HPDE6-E6E7 (cell line): Measurements from ENCODE around the gene RNF5.
A peak's percentile ranks its signal among the peaks of the same experiment; 100 is the strongest.
"Not testable (repeated sequence)": the region's sequence is repeated elsewhere in the genome, so short reads cannot be mapped to it uniquely, and the experiment has no call there.

ENCODE experiments used
- DNase-seq: peaks from one replicate; pipeline ENCODE4 v3.0.0; 2011; ENCODE audit warnings: missing footprints; ENCODE audit errors: extremely low spot score

The RNF5 gene

GRCh38 chr6:32189069-32189741 is 11.0 kb downstream of the RNF5 start:
- DNase-seq = no peak

- DNase-seq = no peak
Observed at GRCh38 chr6:32189742-32190053, 11.5 kb downstream of the RNF5 start.

DNA sequence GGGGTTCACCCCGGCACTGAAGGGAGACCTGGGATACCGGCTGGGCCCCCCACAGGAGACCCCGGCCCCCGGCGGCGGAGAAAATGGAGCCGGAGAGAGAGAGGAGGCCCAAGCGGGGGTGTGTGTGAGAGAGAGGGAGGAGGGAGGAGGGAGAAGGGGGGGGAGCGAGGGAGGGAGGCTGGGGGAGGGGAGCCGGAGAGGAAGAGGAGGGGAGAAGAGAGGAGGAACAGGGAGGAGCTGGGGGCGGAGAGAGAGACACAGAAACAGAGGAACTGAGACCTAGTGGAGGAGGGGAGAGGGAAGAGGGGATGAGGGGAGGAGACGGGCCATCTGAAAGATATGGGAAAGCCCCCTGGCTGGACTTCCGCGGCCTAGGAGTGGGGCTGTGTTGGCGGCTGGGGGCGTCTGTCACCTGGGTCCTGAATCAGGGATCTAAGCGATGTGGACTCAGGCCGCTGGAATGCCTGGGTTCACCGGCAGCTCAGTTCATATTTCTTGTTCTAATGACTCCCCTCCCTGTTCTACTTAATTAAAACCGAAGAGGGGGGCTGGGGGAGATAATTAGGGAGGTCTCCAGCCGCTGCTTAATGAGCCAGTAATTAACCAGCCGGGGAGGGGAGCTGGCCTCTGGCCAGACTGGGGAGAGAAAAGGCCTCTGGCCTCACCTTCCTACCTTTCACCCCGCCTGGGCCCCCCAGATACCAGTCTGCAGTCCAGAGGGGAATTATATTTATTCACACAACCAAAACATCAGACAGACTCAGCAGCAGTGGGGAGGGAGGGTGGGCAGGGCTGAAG is 12.0 kb downstream of the RNF5 start, which contains the start of gene PBX2:
Gene PBX2, minus strand, starts transcription at position 149 of the 798 bp plus-strand sequence. CDS start 287 bp downstream, outside the sequence.
- DNase-seq = peak; percentile 58

DNA sequence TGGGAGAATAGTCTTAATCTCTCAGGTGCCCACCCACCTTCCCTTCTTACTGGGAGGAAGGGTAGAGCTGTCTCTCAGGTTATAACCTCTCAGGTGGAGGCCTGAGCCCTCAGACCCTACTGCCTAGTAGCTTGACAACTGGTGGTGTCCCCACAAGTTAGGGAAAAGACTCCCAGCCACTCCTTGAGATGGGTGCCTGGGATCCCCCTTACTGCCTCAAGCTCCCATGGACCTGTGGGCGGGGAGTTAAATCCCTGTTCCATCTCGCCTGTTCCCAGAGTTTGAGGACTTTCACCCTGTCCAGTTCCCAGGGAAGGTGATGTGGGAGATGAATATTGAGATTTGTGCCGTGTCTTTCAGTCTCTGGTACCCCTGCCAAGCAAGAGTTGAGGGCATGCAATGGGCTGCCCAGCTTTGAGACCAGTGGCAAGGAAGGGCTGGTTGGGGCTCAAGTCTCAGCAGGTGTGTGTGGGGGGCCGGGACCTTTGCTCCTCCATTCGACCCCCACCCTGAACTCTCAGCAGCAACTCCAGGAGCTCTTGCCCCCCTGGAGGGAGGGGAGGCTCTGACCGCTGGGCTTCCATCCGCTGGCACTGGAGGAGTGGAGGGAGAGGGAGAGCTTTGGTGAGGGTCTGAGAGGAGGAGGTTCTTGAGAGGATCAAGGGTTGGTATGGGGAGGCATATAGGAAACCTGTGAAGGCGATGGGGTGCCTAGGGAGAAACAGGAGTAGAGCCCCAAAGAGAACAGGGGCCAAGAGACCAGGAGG is 12.9 kb downstream of the RNF5 start:
- DNase-seq = no peak

DNA sequence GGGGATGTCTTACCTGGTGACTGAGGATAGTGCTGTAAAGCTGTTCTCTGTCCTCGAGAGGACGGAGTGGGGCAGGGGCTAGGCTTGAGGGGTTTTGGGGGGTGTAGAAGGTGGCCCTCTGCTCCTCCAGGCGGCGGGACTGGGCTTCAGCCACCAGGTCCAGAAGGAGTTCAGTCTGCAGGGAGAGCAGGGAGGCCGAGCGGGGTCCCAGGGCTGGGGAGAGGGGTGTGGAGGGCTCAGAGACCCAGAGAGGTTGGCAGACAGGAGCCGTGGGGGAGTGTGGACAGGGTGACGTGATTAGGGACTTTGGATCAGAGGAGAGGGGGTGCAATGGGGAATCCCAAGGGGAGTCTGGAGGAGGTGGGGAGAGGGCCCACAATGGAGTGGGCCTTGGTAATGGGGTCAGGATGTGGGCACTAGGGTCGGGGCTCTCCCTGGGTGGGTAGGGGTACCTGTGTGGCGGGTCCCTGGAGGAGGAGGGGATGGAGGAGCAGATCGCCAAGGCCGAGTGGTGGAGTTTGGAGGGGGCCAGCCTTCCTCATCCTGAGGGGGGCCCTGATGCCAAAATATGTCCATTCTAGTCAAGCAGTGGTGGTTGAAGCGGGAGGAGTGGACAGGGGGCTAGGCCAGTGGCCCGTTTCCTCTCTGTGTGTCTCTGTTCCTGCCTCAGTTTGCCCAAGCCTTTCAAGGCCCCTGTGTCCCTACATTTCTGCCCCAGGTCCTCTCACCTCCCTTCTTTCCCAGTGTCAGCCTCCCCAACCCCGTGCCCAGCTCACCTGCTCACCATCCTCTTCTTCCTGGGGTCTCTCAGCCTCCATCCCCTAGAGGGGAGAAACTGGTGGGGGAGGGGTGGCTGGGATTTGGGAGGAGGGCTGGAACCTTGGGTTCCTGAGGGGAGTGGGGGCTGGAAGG is 13.7 kb downstream of the RNF5 start:
- DNase-seq = no peak

DNA sequence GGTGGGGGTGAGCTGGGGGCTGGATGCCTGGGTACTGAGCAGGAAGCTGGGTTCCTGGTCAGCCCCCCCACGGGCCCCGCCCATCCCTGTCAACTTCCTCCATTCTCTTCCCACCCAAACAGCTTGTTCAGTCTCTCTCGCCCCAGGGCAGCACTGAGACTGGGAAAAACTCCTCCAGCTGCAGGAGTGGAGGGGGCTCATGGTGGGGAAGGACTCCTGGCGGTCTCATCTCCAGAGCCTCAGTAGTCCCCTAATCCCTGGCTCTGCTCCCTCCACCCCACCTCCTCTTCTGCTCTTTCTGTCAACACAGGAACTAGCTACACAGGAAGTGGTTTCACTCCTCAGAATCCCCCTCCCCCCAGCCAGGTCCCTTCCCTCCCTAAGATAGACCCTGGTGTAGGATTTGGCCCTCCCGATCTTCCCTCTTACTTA is 14.4 kb downstream of the RNF5 start, which contains the start of gene GPSM3:
Gene GPSM3, minus strand, starts transcription at position 36 of the 432 bp plus-strand sequence. CDS start 130 bp downstream, outside the sequence.
- DNase-seq = no peak

GRCh38 chr6:32193096-32193495 is 14.9 kb downstream of the RNF5 start:
- not testable (repeated sequence) for DNase-seq

DNA sequence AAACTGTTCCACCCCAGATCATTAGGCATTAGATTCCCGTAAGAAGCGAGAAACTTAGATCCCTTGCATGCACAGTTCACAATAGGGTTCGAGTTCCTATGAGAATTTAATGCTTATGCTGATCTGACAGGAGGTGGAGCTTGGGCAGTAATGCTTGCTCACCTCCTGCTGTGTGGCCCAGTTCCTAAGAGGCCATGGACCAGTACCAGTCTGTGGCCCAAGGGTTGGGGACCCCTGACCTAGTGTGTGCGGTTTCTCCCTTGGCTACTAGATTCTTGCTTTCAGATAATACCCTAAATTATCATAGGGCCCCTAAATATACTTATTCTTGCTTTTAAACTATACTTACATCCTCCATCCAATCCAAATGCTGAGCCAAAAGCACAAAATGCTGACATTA is 16.2 kb downstream of the RNF5 start:
- DNase-seq = no peak

GRCh38 chr6:32194825-32195651 is 16.8 kb downstream of the RNF5 start:
- DNase-seq = no peak

- DNase-seq = peak; percentile 97
Observed at GRCh38 chr6:32195652-32195901, 17.4 kb downstream of the RNF5 start.

- no peak for DNase-seq
Observed at GRCh38 chr6:32195902-32196681, 17.9 kb downstream of the RNF5 start.

GRCh38 chr6:32196682-32197616 is 18.7 kb downstream of the RNF5 start:
- DNase-seq = no peak

DNA sequence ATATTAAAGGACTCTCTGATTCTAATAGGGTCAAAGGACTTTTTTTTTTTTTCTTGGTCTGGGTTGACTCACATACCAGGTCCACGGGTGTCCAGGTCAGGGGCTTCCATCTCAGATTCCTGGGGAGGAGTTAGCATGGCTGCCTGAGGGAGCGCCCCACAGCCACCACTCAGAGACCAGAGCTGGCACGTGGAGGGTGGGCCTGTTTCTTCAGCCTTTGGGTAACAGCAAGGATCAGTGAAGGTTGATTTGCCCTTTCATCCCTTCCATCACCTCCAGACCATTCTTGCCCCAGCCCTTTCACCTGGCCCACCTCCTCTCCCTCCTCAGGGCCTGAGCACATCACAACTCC is 20.1 kb downstream of the RNF5 start:
- DNase-seq = no peak

DNA sequence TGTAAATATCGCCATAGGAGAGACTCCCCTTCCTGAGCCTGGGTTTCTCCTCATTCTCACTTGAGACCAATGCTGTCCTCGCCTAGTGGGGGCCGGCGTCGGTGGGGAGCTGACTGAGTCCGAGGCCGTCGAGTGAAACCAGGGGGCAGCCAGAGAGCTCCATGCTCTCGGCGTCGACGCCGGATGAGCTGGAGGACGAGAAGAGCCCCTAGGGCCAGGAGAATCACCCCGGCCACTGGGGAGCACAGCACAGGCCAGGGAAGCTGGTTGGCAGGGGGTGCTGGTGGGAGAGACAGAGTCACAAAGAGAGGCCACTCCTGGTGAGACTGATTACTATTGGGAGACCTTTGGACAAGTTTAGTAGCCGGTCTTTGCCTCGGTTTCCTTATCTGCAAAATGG is 20.7 kb downstream of the RNF5 start:
- no peak for DNase-seq

- DNase-seq = no peak
Observed at GRCh38 chr6:32200711-32201475, 22.7 kb downstream of the RNF5 start.

DNA sequence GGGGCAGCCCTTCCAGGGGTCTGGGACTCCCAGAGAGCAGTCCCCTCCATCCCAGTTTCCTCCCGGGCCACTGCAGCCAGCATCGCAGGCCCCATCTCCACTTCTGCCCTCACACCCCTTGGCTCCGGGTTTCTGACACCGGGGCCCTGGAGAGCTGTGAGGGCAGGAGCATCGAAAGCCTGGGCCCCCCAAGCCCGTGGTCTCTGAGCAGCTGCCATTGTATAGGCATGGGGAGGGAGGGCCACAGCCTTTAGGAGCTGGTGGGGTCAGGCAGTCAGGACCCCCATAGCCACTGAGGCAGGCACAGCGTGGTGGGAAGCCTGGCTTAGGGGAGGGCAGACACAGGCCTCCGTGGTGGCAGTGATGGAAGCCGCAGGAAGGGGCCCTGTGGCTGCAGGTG is 24.0 kb downstream of the RNF5 start:
- DNase-seq = no peak

DNA sequence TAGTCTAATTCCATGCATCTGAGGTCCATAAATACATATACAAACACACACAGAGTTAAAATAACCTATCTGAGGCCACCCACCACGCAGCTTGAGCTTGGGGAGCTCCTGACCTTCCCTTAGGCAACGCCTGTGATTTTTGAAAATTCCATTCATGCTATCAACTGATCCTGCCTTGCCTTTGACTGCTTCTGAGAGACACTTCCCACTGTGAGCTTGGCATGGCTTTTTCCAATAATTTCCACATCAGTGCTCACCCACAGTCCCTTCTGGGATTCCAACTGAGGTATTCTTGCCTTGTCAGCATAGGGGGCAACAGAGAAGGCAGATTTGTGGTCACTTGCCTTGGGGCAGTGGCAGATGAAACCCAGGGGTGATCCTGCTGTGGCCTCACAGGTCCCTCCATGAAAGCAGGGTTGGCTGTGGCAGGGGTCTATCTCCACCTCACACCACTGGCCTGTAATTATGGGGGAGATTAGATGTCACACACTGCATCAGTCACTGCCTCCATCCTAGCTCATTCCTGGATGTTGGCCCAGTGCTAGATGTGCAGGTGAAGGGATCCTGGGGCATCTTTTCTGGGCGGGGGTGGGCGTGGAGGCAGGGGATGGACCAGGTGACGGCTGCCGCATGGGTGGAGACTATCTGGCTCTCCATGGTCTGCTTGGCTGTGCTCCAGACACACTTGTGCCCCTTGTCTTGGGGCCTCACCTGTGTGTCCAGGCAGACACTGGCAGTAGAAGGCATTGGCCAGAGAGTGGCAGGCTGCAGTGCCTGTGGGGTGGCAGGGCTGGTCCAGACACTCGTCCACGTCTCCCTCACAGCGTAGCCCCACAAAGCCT is 25.4 kb downstream of the RNF5 start:
- DNase-seq = no peak
